Trophoblast cell (in vitro differentiated cells and primary cell): ENCODE results near the gene KCNH2.

Experiments
- DNase-seq, 2 donors: peaks; one replicate each; pipeline ENCODE4 v3.0.0-alpha.2; 2016
- H2AFZ ChIP-seq: 2 replicates; pipeline ENCODE4 v1.6.1; 2013; ENCODE audit warnings: low read length, moderate library complexity, mild to moderate bottlenecking; ENCODE audit not compliant: insufficient read depth, poor library complexity
- H2AK5ac ChIP-seq: 2 replicates; pipeline ENCODE4 v1.6.1; 2013; ENCODE audit warnings: mild to moderate bottlenecking, low read length
- H2BK120ac ChIP-seq: 2 replicates; pipeline ENCODE4 v1.6.1; 2013; ENCODE audit warnings: low read length, mild to moderate bottlenecking, moderate library complexity; ENCODE audit not compliant: insufficient read depth, poor library complexity
- H2BK12ac ChIP-seq: 2 replicates; pipeline ENCODE4 v1.6.1; 2013; ENCODE audit warnings: mild to moderate bottlenecking, low read length, moderate library complexity
- H2BK5ac ChIP-seq: 2 replicates; pipeline ENCODE4 v1.6.1; 2013; ENCODE audit warnings: low read length, low read depth, moderate library complexity, mild to moderate bottlenecking; ENCODE audit not compliant: poor library complexity
- H3K14ac ChIP-seq: 2 replicates; pipeline ENCODE4 v1.6.1; 2013; ENCODE audit warnings: mild to moderate bottlenecking, low read length
- H3K18ac ChIP-seq: 2 replicates; pipeline ENCODE4 v1.6.1; 2013; ENCODE audit warnings: mild to moderate bottlenecking, low read length
- H3K23ac ChIP-seq: 2 replicates; pipeline ENCODE4 v1.6.1; 2013; ENCODE audit warnings: low read length
- H3K27ac ChIP-seq: 2 replicates; pipeline ENCODE4 v1.5.1; 2013; ENCODE audit warnings: low read depth, mild to moderate bottlenecking, inconsistent platforms, low read length, moderate library complexity
- H3K27me3 ChIP-seq: 2 replicates; pipeline ENCODE4 v1.6.1; 2013; ENCODE audit warnings: inconsistent platforms, mild to moderate bottlenecking, low read length, moderate library complexity; ENCODE audit not compliant: insufficient read depth
- H3K36me3 ChIP-seq, 2 experiments: 1 replicate in 1 of 2; 2 replicates in 1 of 2; pipeline ENCODE4 v1.6.1; 2013; ENCODE audit warnings: low read length in 2 of 2, mild to moderate bottlenecking in 2 of 2, moderate library complexity in 1 of 2; ENCODE audit not compliant: insufficient read depth in 2 of 2, control insufficient read depth in 1 of 2
- H3K4ac ChIP-seq: 2 replicates; pipeline ENCODE4 v1.6.1; 2013; ENCODE audit warnings: low read depth, mild to moderate bottlenecking, low read length, moderate library complexity
- H3K4me1 ChIP-seq, 2 experiments: 1 replicate in 1 of 2; 2 replicates in 1 of 2; pipeline ENCODE4 v1.6.1; 2013; ENCODE audit warnings: low read length in 2 of 2, mild to moderate bottlenecking in 2 of 2, moderate library complexity in 1 of 2; ENCODE audit not compliant: insufficient read depth in 2 of 2, control insufficient read depth in 1 of 2
- H3K4me2 ChIP-seq: 2 replicates; pipeline ENCODE4 v1.6.1; 2013; ENCODE audit warnings: inconsistent platforms, mild to moderate bottlenecking, low read length, moderate library complexity
- H3K4me3 ChIP-seq: 2 replicates; pipeline ENCODE4 v1.5.1; 2013; ENCODE audit warnings: mild to moderate bottlenecking, low read depth, low read length, inconsistent platforms
- H3K79me1 ChIP-seq: one replicate; pipeline ENCODE4 v1.6.1; 2013; ENCODE audit warnings: low read length
- H3K79me2 ChIP-seq: 2 replicates; pipeline ENCODE4 v1.6.1; 2013; ENCODE audit warnings: low read length, mild to moderate bottlenecking; ENCODE audit not compliant: control insufficient read depth, insufficient read depth, poor library complexity
- H3K9ac ChIP-seq: 2 replicates; pipeline ENCODE4 v1.6.1; 2013; ENCODE audit warnings: mild to moderate bottlenecking, low read length
- H3K9me3 ChIP-seq: 2 replicates; pipeline ENCODE4 v1.6.1; 2013; ENCODE audit warnings: low read depth, mild to moderate bottlenecking, control low read depth, inconsistent platforms, low read length; ENCODE audit not compliant: insufficient read depth
- H4K12ac ChIP-seq: 2 replicates; pipeline ENCODE4 v1.6.1; 2013; ENCODE audit warnings: low read depth, mild to moderate bottlenecking, low read length, moderate library complexity
- H4K8ac ChIP-seq: 2 replicates; pipeline ENCODE4 v1.6.1; 2013; ENCODE audit warnings: low read depth, mild to moderate bottlenecking, low read length, moderate library complexity
- H4K91ac ChIP-seq: one replicate; pipeline ENCODE4 v1.6.1; 2013; ENCODE audit warnings: low read depth, mild to moderate bottlenecking, low read length, moderate library complexity
- WGBS: extraction: QIAGEN DNeasy Blood & Tissue Kit; methylation state at CpG from one replicate; pipeline ENCODE4 v1.1.7; 2013; ENCODE audit warnings: missing lambda C conversion rate; ENCODE audit not compliant: insufficient read length, insufficient coverage; ENCODE audit errors: extremely low coverage; 5-methylcytosine and 5-hydroxymethylcytosine counted together

KCNH2 gene

GRCh38 chr7:150968734-150969372 lies 9.3 kb downstream of the KCNH2 start:
- Histone ChIP-seq H2AK5ac (no peak overlapping the region), H3K36me3 (no peaks in the 10 kb centered on the region), H3K4me3 (no peak overlapping the region), H4K91ac (no peak overlapping the region), H3K4me1 (peaks cover 8 to 12% of the 10 kb centered on the region in 2 experiments), H3K14ac (no peak overlapping the region), H2BK120ac (no peak overlapping the region), H3K27ac (no peak overlapping the region), H2AFZ (no peak overlapping the region), H3K79me1 (peaks cover 2% of the 10 kb centered on the region), H3K9me3 (peaks cover 7% of the 10 kb centered on the region), H2BK12ac (no peak overlapping the region), H3K9ac (no peak overlapping the region), H3K4me2 (no peak overlapping the region), H4K8ac (no peak overlapping the region), H2BK5ac (no peak overlapping the region), H3K4ac (no peak overlapping the region), H3K23ac (no peak overlapping the region), H3K79me2 (peaks cover 2% of the 10 kb centered on the region), H3K27me3 (peaks cover 5% of the 10 kb centered on the region), H3K18ac (no peak overlapping the region), H4K12ac (no peak overlapping the region)
- no CpG with 5 or more reads among the region's 16 CpGs for WGBS
- no peak for DNase-seq

DNA sequence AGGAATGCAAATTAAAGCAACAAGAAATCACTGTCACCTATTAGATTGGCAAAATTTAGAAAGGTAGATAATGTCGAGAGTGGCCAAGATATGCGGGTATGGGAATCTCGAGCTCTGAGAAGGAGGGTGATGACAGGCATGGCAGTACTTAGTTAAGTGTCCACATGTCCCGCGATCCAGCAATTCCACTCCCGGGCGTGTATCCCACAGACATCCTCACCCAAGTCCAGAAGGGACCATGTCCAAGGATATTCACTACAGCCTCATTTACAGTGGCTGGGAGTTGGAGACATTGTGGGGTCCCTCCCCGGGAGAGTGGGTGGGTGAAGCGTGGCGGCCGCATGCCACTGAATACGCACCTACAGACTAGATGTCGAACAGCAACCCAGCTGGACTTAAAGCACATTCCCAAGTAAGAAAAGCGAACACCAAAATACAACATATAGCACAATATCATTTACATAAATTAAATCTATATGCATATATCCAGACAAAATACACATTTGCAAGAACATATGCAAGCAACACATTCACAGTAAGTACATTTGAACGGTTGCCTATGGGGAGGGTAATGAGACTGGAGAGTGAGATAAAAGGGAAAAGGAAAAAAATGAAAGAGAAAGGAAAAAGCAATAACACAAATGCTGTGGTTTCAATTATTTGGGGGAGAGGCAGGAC lies 9.9 kb downstream of the KCNH2 start:
- Histone ChIP-seq H3K4ac (no peak overlapping the region), H3K18ac (no peak overlapping the region), H3K79me1 (peaks cover 2% of the 10 kb centered on the region), H4K8ac (no peak overlapping the region), H3K9me3 (peaks cover under 1% of the 10 kb centered on the region), H3K27ac (no peak overlapping the region), H2AFZ (no peak overlapping the region), H3K9ac (no peak overlapping the region), H3K4me3 (no peak overlapping the region), H2BK5ac (no peak overlapping the region), H2AK5ac (no peak overlapping the region), H2BK120ac (no peak overlapping the region), H3K23ac (no peak overlapping the region), H3K4me2 (no peak overlapping the region), H3K4me1 (peaks cover 8 to 12% of the 10 kb centered on the region in 2 experiments), H2BK12ac (no peak overlapping the region), H3K14ac (no peak overlapping the region), H3K36me3 (no peaks in the 10 kb centered on the region), H4K12ac (no peak overlapping the region), H3K27me3 (no peaks in the 10 kb centered on the region), H3K79me2 (peaks cover 2% of the 10 kb centered on the region), H4K91ac (no peak overlapping the region)
- DNase-seq: peak; percentile 36 to 67
- WGBS: no CpG with 5 or more reads among the region's 15 CpGs

- Histone ChIP-seq H4K8ac (no peak overlapping the region), H3K27ac (no peak overlapping the region), H3K9me3 (no peaks in the 10 kb centered on the region), H4K12ac (no peak overlapping the region), H3K4ac (no peak overlapping the region), H2AFZ (no peak overlapping the region), H3K4me3 (no peak overlapping the region), H3K79me1 (peaks cover 3% of the 10 kb centered on the region), H3K4me1 (peaks cover 8 to 15% of the 10 kb centered on the region in 2 experiments), H4K91ac (no peak overlapping the region), H3K23ac (no peak overlapping the region), H2BK120ac (no peak overlapping the region), H3K36me3 (no peaks in the 10 kb centered on the region), H2BK5ac (no peak overlapping the region), H3K79me2 (peaks cover 2% of the 10 kb centered on the region), H3K4me2 (no peak overlapping the region), H2BK12ac (no peak overlapping the region), H3K27me3 (no peaks in the 10 kb centered on the region), H3K14ac (no peak overlapping the region), H3K18ac (no peak overlapping the region), H3K9ac (no peak overlapping the region), H2AK5ac (no peak overlapping the region)
- DNase-seq: no peak
- WGBS: no CpG with 5 or more reads among the region's 6 CpGs
Observed at GRCh38 chr7:150967349-150967748, 10.8 kb downstream of the KCNH2 start.

- Histone ChIP-seq H3K4ac (no peak overlapping the region), H2AFZ (no peak overlapping the region), H3K27ac (no peak overlapping the region), H2BK12ac (no peak overlapping the region), H3K79me1 (peaks cover 8% of the 10 kb centered on the region), H3K4me1 (peaks cover 16 to 25% of the 10 kb centered on the region in 2 experiments), H3K36me3 (no peaks in the 10 kb centered on the region), H3K18ac (no peak overlapping the region), H3K23ac (no peak overlapping the region), H3K14ac (no peak overlapping the region), H3K79me2 (no peaks in the 10 kb centered on the region), H2AK5ac (no peak overlapping the region), H3K4me3 (no peak overlapping the region), H2BK120ac (no peak overlapping the region), H4K91ac (no peak overlapping the region), H3K9ac (no peak overlapping the region), H3K9me3 (no peaks in the 10 kb centered on the region), H3K27me3 (no peaks in the 10 kb centered on the region), H3K4me2 (no peak overlapping the region), H2BK5ac (no peak overlapping the region), H4K12ac (no peak overlapping the region), H4K8ac (no peak overlapping the region)
- DNase-seq: no peak
- WGBS: no CpG with 5 or more reads among the region's 1 CpG
Observed at GRCh38 chr7:150966002-150966401, 12.1 kb downstream of the KCNH2 start.
